A549 (cell line): ENCODE results near the gene TRIM72. TPM values are rescaled to one million over a fixed set of nuclear protein-coding genes. Genes with fewer than 3 reads are reported as not detected.

Experiments
- ATAC-seq, 2 experiments: fragments of 200-7000 bp in 1 of 2; fragments of >200 bp in 1 of 2; cut with Nextera tagmentation in 1 of 2; cut with Tn5 transposase in 1 of 2; 3 replicates each; pipeline versions ENCODE4 v1.8.0 to v1.9.1; 2018 to 2020; ENCODE audit warnings: mild to moderate bottlenecking in 1 of 2, moderate library complexity in 1 of 2
- CTCF ChIA-PET: fragments of 300-600 bp; sonication (Branson Sonifier 250); formaldehyde crosslinking; extraction: SDS; loops from one replicate; lab custom pipeline; 2021; ENCODE audit warnings: antibody characterized with exemption, inconsistent platforms; lab: Yijun Ruan, JAX
- POLR2A ChIA-PET: fragments of 350-600 bp; formaldehyde crosslinking; extraction: SDS; loops from one replicate; lab custom pipeline; 2021; ENCODE audit warnings: antibody characterized with exemption, inconsistent platforms; lab: Yijun Ruan, JAX
- DNase-seq, 2 experiments: peaks; one replicate each; pipeline versions ENCODE4 v3.0.0 to v3.0.0-alpha.2; 2011 to 2016; ENCODE audit warnings: low read depth in 1 of 2, low spot score in 1 of 2
- FAIRE-seq: peaks from 2 replicates; lab custom pipeline; 2011; peaks lifted over from hg19 to GRCh38; lab: Jason Lieb, UNC
- H3K27ac ChIP-seq, 2 experiments: fragments of >200 bp; sonication (Bioruptor Twin); formaldehyde crosslinking; 3 replicates each; pipeline ENCODE4 v1.5.1; 2016 to 2017
- H3K4me1 ChIP-seq: fragments of >200 bp; sonication (Bioruptor Twin); formaldehyde crosslinking; 3 replicates; pipeline ENCODE4 v1.6.1; 2016
- H3K4me2 ChIP-seq: fragments of >200 bp; sonication (Bioruptor Twin); formaldehyde crosslinking; 3 replicates; pipeline ENCODE4 v1.6.1; 2016
- H3K4me3 ChIP-seq: fragments of >200 bp; sonication (Bioruptor Twin); formaldehyde crosslinking; 3 replicates; pipeline ENCODE4 v1.5.1; 2016
- H3K9me3 ChIP-seq: fragments of >200 bp; sonication (Bioruptor Twin); formaldehyde crosslinking; 3 replicates; pipeline ENCODE4 v1.6.1; 2016
- BCL3 ChIP-seq: fragments of >200 bp; sonication (Bioruptor Twin); formaldehyde crosslinking; IDR thresholded peaks from 3 replicates; pipeline ENCODE4 v1.6.1; 2016
- BHLHE40 ChIP-seq: IDR thresholded peaks from 2 replicates; pipeline ENCODE4 v1.6.1; 2012; ENCODE audit warnings: low read depth, low read length, inconsistent platforms
- CBX2 ChIP-seq: fragments of 200-600 bp; sonication (generic); IDR thresholded peaks from 2 replicates; pipeline ENCODE4 v1.6.1; 2016; ENCODE audit warnings: low read depth, mild to moderate bottlenecking, borderline replicate concordance
- CBX8 ChIP-seq: fragments of 200-600 bp; sonication (generic); IDR thresholded peaks from 2 replicates; pipeline ENCODE4 v1.6.1; 2016
- E2F6 ChIP-seq: IDR thresholded peaks from 2 replicates; pipeline ENCODE4 v1.6.1; 2012; ENCODE audit warnings: low read depth, borderline replicate concordance
- EHMT2 ChIP-seq: fragments of 200-600 bp; sonication (generic); IDR thresholded peaks from 2 replicates; pipeline ENCODE4 v1.6.1; 2016; ENCODE audit warnings: antibody characterized with exemption, low read depth, mild to moderate bottlenecking, moderate library complexity
- ELK1 ChIP-seq: fragments of 150-350 bp; IDR thresholded peaks from 2 replicates; pipeline ENCODE4 v1.6.1; 2014; ENCODE audit warnings: low read depth, mild to moderate bottlenecking, low read length
- EP300 ChIP-seq, 2 experiments: fragments of >200 bp; sonication (Bioruptor Twin); formaldehyde crosslinking; IDR thresholded peaks; 2 replicates in 1 of 2; 3 replicates in 1 of 2; pipeline ENCODE4 v1.6.1; 2016 to 2017
- FOSB ChIP-seq: fragments of 250-450 bp; sonication (Bioruptor Pico); IDR thresholded peaks from 2 replicates; pipeline ENCODE4 v1.5.0; 2020; ENCODE audit warnings: mild to moderate bottlenecking, moderate library complexity
- FOSL2 ChIP-seq, 2 experiments: fragments of 450-650 bp in 1 of 2; fragments of >200 bp in 1 of 2; sonication (Bioruptor Twin) in 1 of 2; formaldehyde crosslinking; IDR thresholded peaks; 2 replicates each; pipeline versions ENCODE4 v1.5.0 to v1.6.1; 2016 to 2020; ENCODE audit warnings: mild to moderate bottlenecking in 1 of 2, moderate library complexity in 1 of 2
- HEYL ChIP-seq: fragments of 250-450 bp; sonication (Bioruptor Pico); IDR thresholded peaks from 2 replicates; pipeline ENCODE4 v1.8.0; 2021; ENCODE audit warnings: mild to moderate bottlenecking, moderate library complexity
- HMGXB4 ChIP-seq: fragments of 250-450 bp; sonication (Bioruptor Pico); IDR thresholded peaks from 2 replicates; pipeline ENCODE4 v1.5.0; 2021; ENCODE audit warnings: mild to moderate bottlenecking, moderate library complexity, borderline replicate concordance
- HOXA7 ChIP-seq: fragments of 250-450 bp; sonication (Bioruptor Pico); IDR thresholded peaks from 2 replicates; pipeline ENCODE4 v1.5.0; 2020; ENCODE audit warnings: mild to moderate bottlenecking, moderate library complexity
- HOXB13 ChIP-seq: fragments of 250-450 bp; sonication (Bioruptor Pico); IDR thresholded peaks from 2 replicates; pipeline ENCODE4 v1.5.0; 2020; ENCODE audit warnings: low read depth, mild to moderate bottlenecking, moderate library complexity
- HOXB5 ChIP-seq: fragments of 250-450 bp; sonication (Bioruptor Pico); IDR thresholded peaks from 2 replicates; pipeline ENCODE4 v1.5.0; 2020; ENCODE audit warnings: mild to moderate bottlenecking, moderate library complexity
- JUNB ChIP-seq: fragments of >200 bp; sonication (Bioruptor Twin); formaldehyde crosslinking; IDR thresholded peaks from 2 replicates; pipeline ENCODE4 v1.6.1; 2016
- MAFK ChIP-seq: fragments of 450-650 bp; IDR thresholded peaks from 2 replicates; pipeline ENCODE4 v1.6.1; 2014; ENCODE audit not compliant: partially characterized antibody
- MAX ChIP-seq: IDR thresholded peaks from 2 replicates; pipeline ENCODE4 v1.6.1; 2012
- NFE2L2 ChIP-seq: fragments of 150-350 bp; conservative IDR thresholded peaks from 2 replicates; pipeline ENCODE4 v1.6.1; 2014; ENCODE audit warnings: low read length
- PBX3 ChIP-seq: IDR thresholded peaks from 2 replicates; pipeline ENCODE4 v1.6.1; 2012
- POLR2AphosphoS2 ChIP-seq: conservative IDR thresholded peaks from 2 replicates; pipeline ENCODE4 v1.6.1; 2012; ENCODE audit warnings: low read length, improper control_type of control experiment, inconsistent platforms
- SMC3 ChIP-seq: fragments of >200 bp; sonication (Bioruptor Twin); formaldehyde crosslinking; IDR thresholded peaks from 3 replicates; pipeline ENCODE4 v1.6.1; 2018; ENCODE audit warnings: inconsistent platforms
- SREBF2 ChIP-seq: fragments of 450-650 bp; IDR thresholded peaks from 2 replicates; pipeline ENCODE4 v1.6.1; 2014; ENCODE audit warnings: mild to moderate bottlenecking, moderate library complexity
- WGBS: methylation state at CpG from one replicate; pipeline ENCODE4 v1.1.6; 2017; ENCODE audit errors: missing lambda C conversion rate; 5-methylcytosine and 5-hydroxymethylcytosine counted together
- polyA plus RNA-seq, 4 experiments: library from polyadenylated mRNA; depleted of rRNA in 3 of 4; stranded (reverse); fragments of >200 nt; fragmentation: RNase III in 1 of 4; extraction: RNeasy Plus Mini Kit Qiagen cat#74134 plus additional on column Dnase treatment in 1 of 4; gene quantifications; 2 replicates in 3 of 4; 3 replicates in 1 of 4; pipeline ENCODE4 v1.2.3, GENCODE V29; 2011 to 2017

The TRIM72 gene
- polyA plus RNA-seq, 2 of the 4 experiments (the other 2 are of a cell fraction) = 0.04 TPM; not detected in 1

- Histone ChIP-seq H3K27ac (no peak overlapping the region), H3K4me1 (no peaks in the 10 kb centered on the region), H3K4me3 (no peak overlapping the region), H3K4me2 (no peak overlapping the region), H3K9me3 (no peaks in the 10 kb centered on the region)
- WGBS = 95% methylated on average over 4 of the region's 4 CpGs
- ATAC-seq (peak in 1 of 2 experiments; percentile 48; a peak in 2 of 6 replicates), FAIRE-seq (no peak), DNase-seq (no peak)
- ChIA-PET CTCF (interaction anchor here (1.0 to 1.2 kb wide), 3 partner anchors 19 to 105 kb away, joined by 3 to 6 read pairs (median 3); no protein-coding TSS in a partner anchor), POLR2A (no interaction called here)
- TF ChIP-seq HEYL = no peak
- TF ChIP-seq HMGXB4 = no peak
- no peak for TF ChIP-seq EHMT2
- no peak for TF ChIP-seq SMC3
- TF ChIP-seq CBX2 = no peak
- no peak for TF ChIP-seq E2F6
- TF ChIP-seq, all 56 proteins: peak for 0
These were observed 14.3 kb downstream of the TRIM72 start for GRCh38 chr16:31228206-31228605.

- TF ChIP-seq CBX8 (no peak), FOSB (CRISPR knock-in tag) (no peak), HOXB5 (CRISPR knock-in tag) (no peak), PBX3 (no peak), NFE2L2 (no peak), FOSL2 (IDR thresholded peaks at IDR 0.05) (no peak), FOSL2 (CRISPR knock-in tag; IDR thresholded peaks at IDR 0.05) (no peak), SMC3 (no peak), SREBF2 (no peak), BHLHE40 (no peak), MAFK (no peak), BCL3 (no peak), HOXA7 (CRISPR knock-in tag) (no peak), POLR2AphosphoS2 (no peak), MAX (no peak)
- ChIA-PET CTCF (no interaction called here), POLR2A (no interaction called here)
- Histone ChIP-seq H3K4me1 (no peaks in the 10 kb centered on the region), H3K9me3 (no peaks in the 10 kb centered on the region), H3K4me2 (no peak overlapping the region), H3K27ac (no peak overlapping the region), H3K4me3 (no peak overlapping the region)
- FAIRE-seq = no peak
- no peak for ATAC-seq
- no peak for DNase-seq
- WGBS = 66% methylated on average over 10 of the region's 10 CpGs
These were observed 15.6 kb downstream of the TRIM72 start for GRCh38 chr16:31229501-31229900.

GRCh38 chr16:31238041-31238440 is 24.1 kb downstream of the TRIM72 start:
- 80% methylated on average over 4 of the region's 4 CpGs for WGBS
- POLR2A ChIA-PET = no interaction called here

More at GRCh38 chr16:31238041-31238440, 24.1 kb downstream of the TRIM72 start:
- H3K4me3 ChIP-seq = no peak overlapping the region
- H3K27ac ChIP-seq = no peak overlapping the region
- TF ChIP-seq JUNB (no peak), HOXB13 (no peak), ELK1 (no peak), EP300 (IDR thresholded peaks at IDR 0.05) (no peak), FOSL2 (IDR thresholded peaks at IDR 0.05) (no peak), FOSL2 (CRISPR knock-in tag; IDR thresholded peaks at IDR 0.05) (no peak)
- CTCF ChIA-PET = interaction anchor here (1.2 kb wide), 1 partner anchor 11 kb away, joined by 3 read pairs; no protein-coding TSS in a partner anchor
- no peak overlapping the region for H3K4me2 ChIP-seq
- DNase-seq (no peak), FAIRE-seq (no peak), ATAC-seq (no peak)
- H3K9me3 ChIP-seq = no peaks in the 10 kb centered on the region
- H3K4me1 ChIP-seq = no peaks in the 10 kb centered on the region
